Measurements from ENCODE around the gene ZGPAT. TPM values are rescaled to one million over a fixed set of nuclear protein-coding genes. Genes with fewer than 3 reads are reported as not detected.

Gene ZGPAT
- total RNA-seq, 6 experiments from 2014 or later = 18.3 to 22.9 (median 19.6) TPM

GRCh38 chr20:63686094-63686491, 21.7 kb upstream of the ZGPAT start:
- peak overlapping the region; percentile 94 for H3K27ac Mint-ChIP-seq
- no peaks in the 10 kb centered on the region; the same call in 1 of the 2 replicates for H3K9me3 Mint-ChIP-seq
- no peak overlapping the region for H3K4me3 Mint-ChIP-seq
- H3K36me3 Mint-ChIP-seq (ENCODE audit: low read depth) = peaks cover 11% of the 10 kb centered on the region
- no peak for TF ChIP-seq CTCF (IDR thresholded peaks at IDR 0.05)
- DNase-seq = no peak
- H3K4me1 Mint-ChIP-seq (ENCODE audit: low read depth) = peaks cover 27% of the 10 kb centered on the region
- peaks cover 10% of the 10 kb centered on the region for H3K27me3 Mint-ChIP-seq (ENCODE audit: insufficient read depth)

DNA sequence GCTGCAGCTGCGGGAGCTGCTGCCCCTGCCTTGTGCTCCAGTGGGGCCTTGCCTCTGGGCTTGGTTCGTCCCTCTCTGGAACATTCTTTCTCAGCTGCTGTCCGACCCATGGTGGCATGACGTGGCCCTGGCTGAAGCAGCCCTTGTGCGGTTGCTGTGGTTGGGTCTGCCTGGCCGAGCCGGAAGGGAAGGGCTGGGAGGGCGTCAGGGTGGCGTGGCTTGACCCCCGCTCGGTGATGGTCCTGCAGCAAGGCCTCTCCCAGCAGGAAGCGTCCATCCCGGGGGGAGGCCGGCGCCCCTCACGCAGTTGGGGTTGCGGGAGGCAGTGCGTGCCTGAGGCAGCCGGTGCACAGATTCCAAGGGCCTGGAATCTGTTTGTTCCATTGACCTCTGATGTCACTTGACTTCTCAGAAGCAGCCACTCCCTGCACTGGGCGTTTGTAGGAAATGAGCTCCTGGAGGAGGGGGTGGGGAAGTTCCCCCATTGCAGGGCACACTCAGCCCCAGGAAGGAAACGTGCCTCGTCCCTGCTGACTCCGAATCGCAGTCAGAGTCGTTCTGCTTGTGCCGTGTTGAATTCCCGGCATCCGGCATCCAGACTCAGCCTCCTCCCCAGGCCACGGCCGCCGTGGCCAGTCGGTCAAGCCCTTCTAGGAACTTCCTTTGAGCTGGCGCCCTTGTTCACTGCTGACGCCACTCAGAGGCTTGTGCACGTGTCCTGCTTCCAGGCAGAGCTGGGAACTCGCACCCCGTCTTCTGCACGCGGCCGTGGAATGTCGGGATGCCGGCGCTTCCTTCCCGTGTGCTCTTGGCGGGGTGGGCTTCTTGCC, 21.1 kb upstream of the ZGPAT start:
- H3K27me3 Mint-ChIP-seq (ENCODE audit: insufficient read depth) = peaks cover 14% of the 10 kb centered on the region
- H3K27ac Mint-ChIP-seq = peak overlapping the region; percentile 94
- H3K4me1 Mint-ChIP-seq (ENCODE audit: low read depth) = peaks cover 27% of the 10 kb centered on the region
- peaks cover 11% of the 10 kb centered on the region for H3K36me3 Mint-ChIP-seq (ENCODE audit: low read depth)
- no peak overlapping the region for H3K4me3 Mint-ChIP-seq
- H3K9me3 Mint-ChIP-seq = no peaks in the 10 kb centered on the region; the same call in 1 of the 2 replicates
- peak; percentile 77 for DNase-seq
- no peak for TF ChIP-seq CTCF (IDR thresholded peaks at IDR 0.05)

DNA sequence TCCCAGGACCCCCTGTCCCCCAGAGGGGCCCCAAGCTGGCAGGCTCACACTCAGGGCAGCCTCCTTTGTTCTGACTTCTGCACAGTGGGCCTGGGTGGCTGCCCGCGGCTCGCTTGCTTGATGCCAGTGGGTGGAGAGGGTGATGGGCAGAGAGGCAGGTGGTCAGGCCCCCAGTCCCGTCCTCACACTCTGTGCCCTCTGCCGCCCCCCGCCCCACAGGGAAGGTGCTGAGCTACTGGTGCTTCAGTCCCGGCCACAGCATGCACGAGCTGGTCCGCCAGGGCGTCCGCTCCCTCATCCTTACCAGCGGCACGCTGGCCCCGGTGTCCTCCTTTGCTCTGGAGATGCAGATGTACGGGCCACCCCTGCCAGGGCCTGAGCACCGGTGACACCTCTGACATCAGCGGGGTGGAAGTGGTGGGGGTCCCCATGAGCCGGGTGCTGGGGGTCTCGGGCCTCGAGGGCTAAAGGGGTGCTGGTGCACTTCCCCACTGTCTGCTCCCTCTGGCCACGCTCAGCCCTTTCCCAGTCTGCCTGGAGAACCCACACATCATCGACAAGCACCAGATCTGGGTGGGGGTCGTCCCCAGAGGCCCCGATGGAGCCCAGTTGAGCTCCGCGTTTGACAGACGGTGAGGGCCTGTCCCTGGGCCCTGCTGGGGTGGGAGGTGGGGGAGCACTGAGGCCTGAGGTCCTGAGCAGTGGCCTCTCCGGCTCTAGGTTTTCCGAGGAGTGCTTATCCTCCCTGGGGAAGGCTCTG, 20.2 kb upstream of the ZGPAT start:
- Mint-ChIP-seq H3K27ac (peak overlapping the region; percentile 94), H3K4me1 (ENCODE audit: low read depth) (peaks cover 23% of the 10 kb centered on the region), H3K27me3 (ENCODE audit: insufficient read depth) (peaks cover 15% of the 10 kb centered on the region), H3K36me3 (ENCODE audit: low read depth) (peaks cover 11% of the 10 kb centered on the region), H3K9me3 (no peaks in the 10 kb centered on the region; the same call in 1 of the 2 replicates), H3K4me3 (no peak overlapping the region)
- no peak for DNase-seq
- no peak for TF ChIP-seq CTCF (IDR thresholded peaks at IDR 0.05)

- H3K36me3 Mint-ChIP-seq (ENCODE audit: low read depth) = peaks cover 10% of the 10 kb centered on the region
- no peak overlapping the region for H3K4me3 Mint-ChIP-seq
- TF ChIP-seq CTCF (IDR thresholded peaks at IDR 0.05) = no peak
- peaks cover 17% of the 10 kb centered on the region for H3K4me1 Mint-ChIP-seq (ENCODE audit: low read depth)
- H3K9me3 Mint-ChIP-seq = no peaks in the 10 kb centered on the region; the same call in 1 of the 2 replicates
- peaks cover 19% of the 10 kb centered on the region for H3K27me3 Mint-ChIP-seq (ENCODE audit: insufficient read depth)
- H3K27ac Mint-ChIP-seq = peak overlapping the region; percentile 38
- no peak for DNase-seq
These were observed 19.4 kb upstream of the ZGPAT start for GRCh38 chr20:63688228-63689045.

Measured in HFFc6 (cell line).